HCT116 (cell line): ENCODE measurements around the gene AP1M2. TPM values are rescaled to one million over a fixed set of nuclear protein-coding genes. Genes with fewer than 3 reads are reported as not detected.

Source experiments
- ATAC-seq: fragments of 200-7000 bp; cut with Tn5 transposase; 2 replicates; pipeline ENCODE4 v1.9.1; 2020; ENCODE audit warnings: mild to moderate bottlenecking, moderate library complexity
- BruUV-seq: library from RNA; stranded (reverse); fragments of 400-500 nt; replicated peaks from 2 replicates; lab custom pipeline; 2021; lab: Mats Ljungman, UMichigan
- CTCF ChIA-PET: fragments of 300-600 bp; sonication (Branson Sonifier 250); formaldehyde crosslinking; loops from one replicate; lab custom pipeline; 2021; ENCODE audit warnings: antibody characterized with exemption; lab: Charles Lee
- POLR2A ChIA-PET: fragments of 300-600, 350-600 bp; sonication (Branson Sonifier 250); formaldehyde crosslinking; loops from one replicate; lab custom pipeline; 2021; ENCODE audit warnings: antibody characterized with exemption; lab: Charles Lee
- RAD21 ChIA-PET, 2 experiments: fragments of 300-600 bp; sonication (Branson Sonifier 250); formaldehyde crosslinking; loops; one replicate each; lab custom pipeline; 2023; ENCODE audit warnings: low total read pairs in 2 of 2; ENCODE audit not compliant: uncharacterized antibody in 2 of 2, unreplicated experiment in 2 of 2, low non-redundant PET in 1 of 2; lab: Charles Lee
- DNase-seq: peaks from one replicate; pipeline ENCODE4 v3.0.0-alpha.2; 2010; ENCODE audit warnings: low read depth, low spot score
- H2AFZ ChIP-seq: fragments of 200-600 bp; shearing (Covaris generic), sonication (generic); 2 replicates; pipeline ENCODE4 v1.6.1; 2017; ENCODE audit warnings: low read depth, mixed run types, mixed read lengths, antibody characterized with exemption, low read length; ENCODE audit not compliant: poor library complexity, severe bottlenecking
- H3K27ac ChIP-seq: 2 replicates; pipeline ENCODE4 v1.5.1; 2012; ENCODE audit warnings: low read depth, low read length
- H3K27me3 ChIP-seq: fragments of 200-600 bp; sonication (generic); 2 replicates; pipeline ENCODE4 v1.6.1; 2016; ENCODE audit warnings: mixed run types, low read length, mixed read lengths; ENCODE audit not compliant: insufficient read depth
- H3K36me3 ChIP-seq, 2 experiments: fragments of 200-500 bp in 1 of 2; fragments of 200-600 bp in 1 of 2; sonication (Bioruptor generic) in 1 of 2; sonication (generic) in 1 of 2; 2 replicates each; pipeline versions ENCODE4 v1.5.1 to v1.6.1; 2014 to 2016; ENCODE audit warnings: low read length in 2 of 2, inconsistent platforms in 1 of 2, mixed read lengths in 1 of 2, mixed run types in 1 of 2; ENCODE audit not compliant: insufficient read depth in 2 of 2, control insufficient read depth in 1 of 2
- H3K4me1 ChIP-seq, 2 experiments: fragments of 200-600 bp in 1 of 2; sonication (generic) in 1 of 2; 2 replicates each; pipeline versions ENCODE4 v1.5.1 to v1.6.1; 2012 to 2017; ENCODE audit warnings: low read length in 2 of 2, inconsistent platforms in 1 of 2, mild to moderate bottlenecking in 1 of 2, mixed read lengths in 1 of 2, mixed run types in 1 of 2, moderate library complexity in 1 of 2; ENCODE audit not compliant: insufficient read depth in 2 of 2, control insufficient read depth in 1 of 2
- H3K4me2 ChIP-seq: fragments of 200-600 bp; sonication (generic); 2 replicates; pipeline ENCODE4 v1.6.1; 2017; ENCODE audit warnings: mixed run types, low read length, mixed read lengths
- H3K4me3 ChIP-seq, 2 experiments: fragments of 200-600 bp in 1 of 2; sonication (generic) in 1 of 2; replicated peaks in 1 of 2; 2 replicates each; pipeline ENCODE4 v1.5.1; 2011 to 2016; ENCODE audit warnings: low read length in 2 of 2, control low read depth in 1 of 2, low read depth in 1 of 2, mild to moderate bottlenecking in 1 of 2, mixed read lengths in 1 of 2, mixed run types in 1 of 2
- H3K79me2 ChIP-seq: fragments of 200-600 bp; sonication (generic); 2 replicates; pipeline ENCODE4 v1.6.1; 2017; ENCODE audit warnings: mild to moderate bottlenecking, mixed run types, low read length, moderate library complexity, mixed read lengths; ENCODE audit not compliant: insufficient read depth
- H3K9ac ChIP-seq: fragments of 200-600 bp; sonication (generic); 2 replicates; pipeline ENCODE4 v1.6.1; 2016; ENCODE audit warnings: low read length, mixed read lengths
- H3K9me2 ChIP-seq: fragments of 200-600 bp; sonication (generic), shearing (Covaris generic); 2 replicates; pipeline ENCODE4 v1.6.1; 2017; ENCODE audit warnings: mixed run types, mild to moderate bottlenecking, moderate library complexity; ENCODE audit not compliant: insufficient read depth
- H3K9me3 ChIP-seq, 2 experiments: fragments of 200-500 bp in 1 of 2; fragments of 200-600 bp in 1 of 2; sonication (Bioruptor generic) in 1 of 2; sonication (generic) in 1 of 2; 2 replicates each; pipeline ENCODE4 v1.6.1; 2014 to 2017; ENCODE audit warnings: low read length in 2 of 2, mixed read lengths in 2 of 2, inconsistent platforms in 1 of 2, low read depth in 1 of 2, mild to moderate bottlenecking in 1 of 2, mixed run types in 1 of 2, moderate library complexity in 1 of 2; ENCODE audit not compliant: control insufficient read depth in 1 of 2, insufficient read depth in 1 of 2
- H4K20me1 ChIP-seq: fragments of 200-600 bp; sonication (generic), shearing (Covaris generic); 2 replicates; pipeline ENCODE4 v1.6.1; 2017; ENCODE audit warnings: mixed run types, mild to moderate bottlenecking, moderate library complexity; ENCODE audit not compliant: insufficient read depth
- POLR2A ChIP-seq: IDR thresholded peaks from 2 replicates; pipeline ENCODE4 v1.7.0; 2011; ENCODE audit warnings: borderline replicate concordance; ENCODE audit not compliant: insufficient read depth, insufficient read length; ENCODE audit errors: extremely low read depth
- POLR2AphosphoS5 ChIP-seq: IDR thresholded peaks from 2 replicates; pipeline ENCODE4 v1.6.1; 2011; ENCODE audit warnings: mild to moderate bottlenecking, low read depth, low read length, moderate library complexity
- RAD21 ChIP-seq: IDR thresholded peaks from 2 replicates; pipeline ENCODE4 v1.6.1; 2012; ENCODE audit warnings: low read depth, mild to moderate bottlenecking
- SP1 ChIP-seq: IDR thresholded peaks from 2 replicates; pipeline ENCODE4 v1.6.1; 2012; ENCODE audit warnings: low read depth
- ZBTB33 ChIP-seq: IDR thresholded peaks from 2 replicates; pipeline ENCODE4 v1.6.1; 2011; ENCODE audit warnings: mild to moderate bottlenecking, low read length, moderate library complexity; ENCODE audit not compliant: insufficient replicate concordance; ENCODE audit errors: extremely low read depth
- ZFX ChIP-seq: fragments of 450-650 bp; IDR thresholded peaks from 2 replicates; pipeline ENCODE4 v1.6.1; 2017
- intact Hi-C: fragments of 100-400 bp; cut with micrococcal nuclease; formaldehyde crosslinking; loops from 2 replicates; pipeline ENCODE4 v1.10.0; 2022
- total RNA-seq: library from RNA; stranded (reverse); gene quantifications from one replicate; pipeline ENCODE4 v1.2.1, GENCODE V29; 2021; ENCODE audit not compliant: unreplicated experiment

Gene AP1M2
- total RNA-seq, 1 experiment from 2014 or later = 111 TPM

DNA sequence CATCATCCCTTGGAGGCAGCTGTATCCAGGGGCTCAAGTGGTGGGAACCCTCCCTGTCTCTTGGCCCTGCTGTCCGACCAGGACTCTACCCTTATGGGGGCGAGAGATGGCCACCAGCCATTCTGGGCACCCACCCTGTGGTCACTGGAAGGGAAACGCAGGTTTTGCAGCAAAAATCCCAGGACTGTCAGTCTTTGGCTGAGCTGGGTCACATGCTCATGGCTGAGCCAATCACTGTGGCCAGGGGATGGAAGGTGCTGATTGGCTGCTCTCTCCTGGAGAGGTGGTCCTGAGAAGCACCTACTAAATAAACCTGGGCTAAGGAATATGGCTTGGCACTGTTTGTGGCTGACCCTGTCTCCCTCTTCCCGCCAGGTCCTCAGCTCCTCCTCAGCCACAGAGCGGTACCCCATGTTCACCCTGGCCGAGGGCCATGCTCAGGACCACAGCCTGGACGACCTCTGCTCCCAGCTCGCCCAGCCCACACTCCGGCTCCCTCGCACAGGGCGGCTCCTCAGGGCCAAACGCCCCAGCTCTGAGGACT is 34.5 kb downstream of the AP1M2 start:
- Histone ChIP-seq H3K4me2 (no peak overlapping the region), H3K9ac (no peak overlapping the region), H3K4me3 (no peak overlapping the region), H3K9me3 (no peaks in the 10 kb centered on the region), H2AFZ (no peak overlapping the region), H3K36me3 (peaks cover 15 to 47% of the 10 kb centered on the region in 2 experiments; a peak in 3 of 4 replicates), H3K9me2 (no peaks in the 10 kb centered on the region), H3K4me1 (no peaks in the 10 kb centered on the region), H3K27me3 (no peaks in the 10 kb centered on the region), H3K79me2 (no peaks in the 10 kb centered on the region; the same call in 1 of the 2 replicates), H4K20me1 (no peaks in the 10 kb centered on the region), H3K27ac (no peak overlapping the region; the same call in 1 of the 2 replicates)
- ATAC-seq (peak; percentile 86), DNase-seq (no peak)
- ChIA-PET RAD21 (interaction anchor here in 1 of 2 experiments (0.9 kb wide), 1 partner anchor 149 kb away, joined by 3 read pairs; no protein-coding TSS in a partner anchor), POLR2A (interaction anchor here (0.9 to 1.7 kb wide), 2 partner anchors 9 to 14 kb away, joined by 4 to 5 read pairs; partner anchors contain the start of genes ATG4D and KRI1), CTCF (interaction anchor here (1.3 to 2.6 kb wide), 3 partner anchors 10 to 69 kb away, joined by 6 to 15 read pairs (median 8); partner anchors contain the start of gene ATG4D)
- intact Hi-C loops = no loop called here
- BruUV-seq = no TSS peak
- TF ChIP-seq POLR2A (peak; percentile 31), POLR2AphosphoS5 (peak; percentile 13; the same call in 1 of the 2 replicates), ZFX (no peak), RAD21 (no peak), SP1 (no peak), ZBTB33 (no peak)
